SK-N-SH (cell line): ENCODE data around the gene PRR36. TPM values are rescaled to one million over a fixed set of nuclear protein-coding genes. Genes with fewer than 3 reads are reported as not detected.

Experiments
- CTCF ChIA-PET: fragments of 300-600, 350-600 bp; formaldehyde crosslinking; extraction: SDS; loops from one replicate; lab custom pipeline; 2021; lab: Yijun Ruan, JAX
- POLR2A ChIA-PET: fragments of 350-600 bp; sonication (Branson Sonifier 250); formaldehyde crosslinking; extraction: SDS; loops from one replicate; lab custom pipeline; 2020; ENCODE audit warnings: antibody characterized with exemption, inconsistent platforms; lab: Yijun Ruan, JAX
- DNase-seq: peaks from one replicate; pipeline ENCODE4 v3.0.0; 2012
- H2AFZ ChIP-seq: fragments of 200-600 bp; sonication (generic); 2 replicates; pipeline ENCODE4 v1.8.1; 2016; ENCODE audit warnings: antibody characterized with exemption, mild to moderate bottlenecking, low read depth
- H3F3A ChIP-seq: fragments of 200-600 bp; sonication (generic); replicated peaks from 2 replicates; pipeline ENCODE3; 2016; ENCODE audit warnings: antibody characterized with exemption, mild to moderate bottlenecking; ENCODE audit not compliant: insufficient read depth
- H3K27ac ChIP-seq, 2 experiments: fragments of 200-500 bp in 1 of 2; fragments of 200-600 bp in 1 of 2; sonication (Bioruptor generic) in 1 of 2; sonication (generic), shearing (Covaris generic) in 1 of 2; 2 replicates each; pipeline versions ENCODE4 v1.5.1 to v1.6.1; 2014 to 2016; ENCODE audit warnings: low read depth in 2 of 2, inconsistent platforms in 1 of 2, low read length in 1 of 2, mild to moderate bottlenecking in 1 of 2, mixed read lengths in 1 of 2
- H3K27me3 ChIP-seq: fragments of 200-600 bp; sonication (generic), shearing (Covaris generic); 2 replicates; pipeline ENCODE4 v1.6.1; 2016; ENCODE audit warnings: mixed run types; ENCODE audit not compliant: insufficient read depth
- H3K36me3 ChIP-seq, 2 experiments: fragments of 200-500 bp in 1 of 2; fragments of 200-600 bp in 1 of 2; sonication (Bioruptor generic) in 1 of 2; sonication (generic) in 1 of 2; replicated peaks in 1 of 2; 2 replicates each; pipeline versions ENCODE3 to v1.5.1; 2014 to 2016; ENCODE audit warnings: low read length in 1 of 2, mild to moderate bottlenecking in 1 of 2; ENCODE audit not compliant: insufficient read depth in 2 of 2, control insufficient read depth in 1 of 2
- H3K4me1 ChIP-seq, 2 experiments: fragments of 200-500 bp in 1 of 2; fragments of 200-600 bp in 1 of 2; sonication (Bioruptor generic) in 1 of 2; sonication (generic), shearing (Covaris generic) in 1 of 2; 2 replicates each; pipeline versions ENCODE4 v1.5.1 to v1.6.1; 2014 to 2016; ENCODE audit warnings: low read depth in 1 of 2, low read length in 1 of 2, mixed run types in 1 of 2; ENCODE audit not compliant: insufficient read depth in 2 of 2, control insufficient read depth in 1 of 2
- H3K4me2 ChIP-seq: fragments of 200-600 bp; sonication (generic), shearing (Covaris generic); 2 replicates; pipeline ENCODE4 v1.6.1; 2017; ENCODE audit warnings: mixed run types
- H3K4me3 ChIP-seq, 2 experiments: fragments of 200-500 bp in 1 of 2; fragments of 200-600 bp in 1 of 2; sonication (Bioruptor generic) in 1 of 2; sonication (generic), shearing (Covaris generic) in 1 of 2; 2 replicates each; pipeline versions ENCODE4 v1.5.1 to v1.8.1; 2014 to 2016; ENCODE audit warnings: low read depth in 2 of 2, inconsistent platforms in 1 of 2, low read length in 1 of 2, mild to moderate bottlenecking in 1 of 2, mixed read lengths in 1 of 2, moderate library complexity in 1 of 2
- H3K79me2 ChIP-seq: fragments of 200-600 bp; sonication (generic); 2 replicates; pipeline ENCODE4 v1.8.1; 2017; ENCODE audit warnings: mild to moderate bottlenecking; ENCODE audit not compliant: insufficient read depth
- H3K9ac ChIP-seq: fragments of 200-600 bp; sonication (generic); 2 replicates; pipeline ENCODE4 v1.6.1; 2017; ENCODE audit warnings: mixed run types
- H3K9me2 ChIP-seq: fragments of 200-600 bp; sonication (generic); 2 replicates; pipeline ENCODE4 v1.6.1; 2017; ENCODE audit warnings: mixed run types
- H3K9me3 ChIP-seq: fragments of 200-600 bp; sonication (generic); 2 replicates; pipeline ENCODE4 v1.6.1; 2017; ENCODE audit warnings: mixed run types, mild to moderate bottlenecking, moderate library complexity
- H4K20me1 ChIP-seq: fragments of 200-600 bp; sonication (generic); 2 replicates; pipeline ENCODE4 v1.6.1; 2017; ENCODE audit warnings: mild to moderate bottlenecking, mixed run types; ENCODE audit not compliant: insufficient read depth
- CHD2 ChIP-seq: fragments of 150-350 bp; IDR thresholded peaks from 2 replicates; pipeline ENCODE4 v1.6.1; 2018; ENCODE audit warnings: low read length; ENCODE audit not compliant: partially characterized antibody
- CTCF ChIP-seq: fragments of 200-600 bp; sonication (generic); IDR thresholded peaks from 2 replicates; pipeline ENCODE4 v1.6.1; 2017; ENCODE audit warnings: antibody characterized with exemption, mild to moderate bottlenecking, moderate library complexity
- EZH2phosphoT487 ChIP-seq: fragments of 200-600 bp; sonication (generic); IDR thresholded peaks from 2 replicates; pipeline ENCODE4 v1.6.1; 2017; ENCODE audit warnings: low read depth, mixed run types, mild to moderate bottlenecking, antibody characterized with exemption, moderate library complexity, borderline replicate concordance
- FOSL2 ChIP-seq: IDR thresholded peaks from 2 replicates; pipeline ENCODE4 v1.4.0; 2012; ENCODE audit warnings: low read depth, mild to moderate bottlenecking, moderate library complexity, borderline replicate concordance
- GATA2 ChIP-seq: sonication (generic); formaldehyde crosslinking; IDR thresholded peaks from 2 replicates; pipeline ENCODE4 v1.5.0; 2020; ENCODE audit warnings: mild to moderate bottlenecking, missing genetic modification reagents
- MEF2A ChIP-seq: IDR thresholded peaks from 2 replicates; pipeline ENCODE4 v1.4.0; 2012; ENCODE audit warnings: low read depth, borderline replicate concordance
- RXRA ChIP-seq: IDR thresholded peaks from 2 replicates; pipeline ENCODE4 v1.4.0; 2012; ENCODE audit warnings: low read depth, mild to moderate bottlenecking, borderline replicate concordance
- SMC3 ChIP-seq: IDR thresholded peaks from 2 replicates; pipeline ENCODE4 v1.6.1; 2012; ENCODE audit warnings: low read depth, low read length, improper control_type of control experiment
- TAF1 ChIP-seq: IDR thresholded peaks from 2 replicates; pipeline ENCODE4 v1.6.1; 2012; ENCODE audit warnings: low read depth, mild to moderate bottlenecking, low read length, moderate library complexity, borderline replicate concordance
- TCF12 ChIP-seq: IDR thresholded peaks from 2 replicates; pipeline ENCODE4 v1.4.0; 2012
- ZBTB33 ChIP-seq: IDR thresholded peaks from 2 replicates; pipeline ENCODE4 v1.4.0; 2012; ENCODE audit warnings: low read depth, borderline replicate concordance
- WGBS: methylation state at CpG from one replicate; pipeline ENCODE4 v1.1.6; 2017; ENCODE audit warnings: low lambda C conversion rate; 5-methylcytosine and 5-hydroxymethylcytosine counted together
- polyA plus RNA-seq, 3 experiments: library from polyadenylated mRNA; depleted of rRNA; stranded (reverse); fragments of >200 nt; gene quantifications; 2 replicates each; pipeline ENCODE4 v1.2.3, GENCODE V29; 2012

The PRR36 gene
- polyA plus RNA-seq, 1 of the 3 experiments (the other 2 are of a cell fraction): 0.18 TPM

- no peak for TF ChIP-seq CTCF
- TF ChIP-seq SMC3: no peak
- no peak for TF ChIP-seq MEF2A
These were observed 24.0 kb downstream of the PRR36 start (continued) for GRCh38 chr19:7850000-7850813.

GRCh38 chr19:7849631-7849999, 24.6 kb downstream of the PRR36 start:
- Histone ChIP-seq H3F3A (no peaks in the 10 kb centered on the region), H3K79me2 (no peaks in the 10 kb centered on the region), H3K4me1 (peaks cover 0 to 14% of the 10 kb centered on the region in 2 experiments; a peak in 1 of 4 replicates), H3K9ac (no peak overlapping the region), H3K9me3 (no peaks in the 10 kb centered on the region), H3K9me2 (no peaks in the 10 kb centered on the region), H3K4me3 (no peak overlapping the region), H2AFZ (no peak overlapping the region), H4K20me1 (no peaks in the 10 kb centered on the region), H3K27ac (no peak overlapping the region), H3K36me3 (no peaks in the 10 kb centered on the region), H3K27me3 (no peaks in the 10 kb centered on the region), H3K4me2 (no peak overlapping the region)
- WGBS: 93% methylated on average over 5 of the region's 9 CpGs
- ChIA-PET POLR2A (no interaction called here), CTCF (no interaction called here)
- DNase-seq: no peak
- TF ChIP-seq FOSL2: no peak
- TF ChIP-seq GATA2 (CRISPR knock-in tag): no peak
- TF ChIP-seq TAF1: no peak
- no peak for TF ChIP-seq TCF12
- TF ChIP-seq MEF2A: no peak
- TF ChIP-seq RXRA: no peak
- no peak for TF ChIP-seq CHD2
- no peak for TF ChIP-seq EZH2phosphoT487
- TF ChIP-seq ZBTB33: no peak
